Stimulated activated CD8-positive, alpha-beta memory T cell treated with anti-CD3 and anti-CD28 coated beads, Interleukin-2, amount 100 ng/mL, for 1 hour (primary cell): ENCODE data around the gene RTL1.

ENCODE experiments used
- DNase-seq, 2 donors: peaks; one replicate each; pipeline ENCODE4 v3.0.0-alpha.2; 2020; ENCODE audit warnings: low read depth in 2 of 2

The RTL1 gene

DNA sequence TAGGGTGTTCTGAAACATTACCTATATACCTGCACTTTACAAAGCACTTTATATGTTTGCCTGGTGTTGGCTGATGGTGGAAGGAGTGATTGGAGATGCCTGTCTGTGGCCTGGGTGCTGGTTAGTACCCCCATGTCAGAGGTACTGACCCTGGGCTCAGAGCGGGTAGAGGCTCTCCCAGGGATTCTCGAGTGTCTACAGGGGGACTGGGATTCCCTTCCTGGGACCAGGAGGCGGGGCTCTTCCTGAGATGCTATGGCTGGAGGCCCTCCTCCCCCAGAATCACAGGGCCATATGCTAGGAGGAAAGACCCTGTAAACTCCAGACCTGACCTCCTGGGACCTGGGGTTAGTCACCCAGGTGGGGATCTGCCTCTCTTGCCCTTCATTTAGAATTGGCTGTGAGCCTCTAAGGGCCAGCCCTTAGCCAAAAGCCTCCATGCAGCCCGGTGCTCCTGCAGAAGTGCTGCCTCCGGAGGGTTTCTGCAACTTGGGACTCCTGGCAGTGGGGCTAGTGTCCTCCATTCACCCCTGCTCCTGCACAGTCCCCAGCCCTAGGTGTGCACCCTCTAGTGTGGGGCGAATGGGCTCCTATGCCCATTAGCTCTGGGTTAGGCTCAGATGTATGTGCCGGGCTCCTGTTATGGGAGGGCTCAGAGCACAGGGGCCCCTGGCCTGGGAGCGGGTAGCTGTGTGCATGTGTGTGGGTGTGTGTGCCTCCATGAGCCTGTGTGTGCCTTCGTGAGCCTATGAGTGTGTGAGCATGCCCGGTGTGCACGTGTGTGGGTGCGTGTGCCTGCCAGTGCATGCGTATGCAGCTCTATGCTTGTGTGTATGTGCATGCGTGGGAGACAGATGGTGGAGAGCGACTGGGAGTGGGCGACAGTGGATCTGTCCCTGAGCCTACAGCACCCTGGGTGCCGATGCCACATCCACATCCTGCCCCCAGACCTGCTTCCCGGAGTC, 36.6 kb downstream of the RTL1 start:
- DNase-seq: no peak

DNA sequence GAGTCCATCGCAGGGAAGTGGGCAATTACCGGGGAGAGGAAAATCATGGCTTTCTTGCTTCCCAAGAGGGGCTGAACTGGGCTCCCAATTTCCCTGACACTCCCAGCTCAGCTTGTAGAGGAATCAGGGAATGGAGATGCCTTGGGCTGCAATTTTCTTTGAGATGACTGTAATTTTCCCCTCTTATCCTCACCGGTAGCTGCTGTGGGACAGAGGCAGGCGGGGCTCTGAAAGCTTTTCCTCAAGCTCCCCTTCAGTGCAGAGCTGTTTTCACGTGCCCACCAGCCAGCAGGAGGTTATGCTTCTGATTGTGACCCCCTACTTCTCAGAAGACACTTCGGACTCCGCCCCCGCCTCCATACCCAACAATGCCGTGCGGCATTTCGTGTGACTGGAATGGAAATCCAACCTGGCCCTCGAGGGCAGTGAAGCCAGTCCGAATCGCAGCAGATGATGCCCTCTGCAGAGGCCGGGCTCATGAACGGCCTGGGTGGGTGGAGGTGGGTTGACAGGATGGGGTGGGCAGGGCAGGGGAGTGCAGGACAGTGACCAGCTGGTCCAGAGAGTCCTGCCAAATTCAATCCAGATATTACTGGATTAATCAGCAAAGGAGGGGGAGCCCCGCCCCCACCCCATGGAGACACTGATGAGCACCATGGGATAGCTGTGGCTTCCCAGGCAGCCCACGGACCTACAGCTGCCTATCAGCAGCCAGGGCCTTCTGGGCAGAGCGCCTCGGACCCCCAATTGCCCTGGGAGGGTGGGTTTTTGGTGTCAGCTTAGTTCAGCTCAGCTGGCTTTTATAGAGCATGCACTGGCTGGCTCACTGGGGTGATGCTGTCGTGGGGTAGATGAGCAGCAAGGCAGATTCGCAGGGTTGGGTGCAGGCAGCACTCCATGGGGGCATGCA, 37.6 kb downstream of the RTL1 start:
- DNase-seq: no peak

DNA sequence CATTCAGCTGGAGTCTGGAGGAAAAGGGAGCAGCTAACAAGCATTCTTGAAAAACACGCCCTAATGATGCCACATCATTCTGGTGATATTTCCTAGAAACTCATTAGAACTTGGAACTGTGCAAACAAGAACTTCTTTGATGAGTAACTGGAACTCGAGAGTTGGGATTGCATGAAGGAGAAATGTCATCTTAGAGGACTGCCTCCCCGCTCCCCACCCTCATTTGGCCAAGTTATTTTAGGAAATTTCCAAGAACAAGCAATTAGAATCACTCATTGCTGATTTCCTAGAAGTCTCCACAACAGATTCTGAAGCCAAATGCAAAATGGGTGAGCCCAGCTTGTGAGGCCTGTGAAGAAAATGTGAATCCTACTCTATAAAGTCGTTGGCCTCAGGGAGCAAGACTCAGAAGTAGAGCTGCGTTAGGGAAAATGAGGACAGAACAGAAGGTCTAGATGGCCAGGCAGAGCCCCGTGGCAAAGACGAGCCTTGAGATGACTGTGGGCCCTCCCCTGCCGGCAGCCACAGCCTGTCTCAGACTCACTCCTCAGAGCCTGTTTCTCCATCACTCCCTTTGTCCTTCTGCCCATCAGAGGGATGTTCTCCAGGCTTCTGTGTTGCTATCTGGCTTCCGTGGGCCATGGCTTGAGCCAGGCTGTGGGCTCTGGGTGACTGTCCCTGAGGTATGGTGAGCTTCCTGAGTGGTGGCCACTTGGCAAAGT, 38.4 kb downstream of the RTL1 start:
- no peak for DNase-seq

DNA sequence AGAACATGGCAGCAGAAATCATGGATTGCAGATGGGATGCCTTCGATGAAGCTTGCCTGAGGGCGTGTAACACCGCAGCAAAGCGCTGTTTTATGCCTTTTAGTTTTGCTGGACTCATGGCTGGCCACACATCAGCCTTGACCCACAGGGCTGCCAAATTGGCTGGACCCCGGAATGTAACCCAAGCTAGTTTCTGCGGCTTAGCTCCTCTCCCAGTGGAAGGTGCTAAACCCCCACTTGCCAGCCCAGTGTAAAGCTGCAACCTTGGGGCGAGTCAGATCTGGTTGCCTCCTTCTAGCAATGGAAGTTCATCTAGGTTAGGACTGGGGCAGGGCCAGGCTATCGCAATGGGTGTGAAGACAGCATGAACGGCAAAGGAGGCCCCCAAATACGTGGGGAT, 39.3 kb downstream of the RTL1 start:
- DNase-seq: no peak

DNA sequence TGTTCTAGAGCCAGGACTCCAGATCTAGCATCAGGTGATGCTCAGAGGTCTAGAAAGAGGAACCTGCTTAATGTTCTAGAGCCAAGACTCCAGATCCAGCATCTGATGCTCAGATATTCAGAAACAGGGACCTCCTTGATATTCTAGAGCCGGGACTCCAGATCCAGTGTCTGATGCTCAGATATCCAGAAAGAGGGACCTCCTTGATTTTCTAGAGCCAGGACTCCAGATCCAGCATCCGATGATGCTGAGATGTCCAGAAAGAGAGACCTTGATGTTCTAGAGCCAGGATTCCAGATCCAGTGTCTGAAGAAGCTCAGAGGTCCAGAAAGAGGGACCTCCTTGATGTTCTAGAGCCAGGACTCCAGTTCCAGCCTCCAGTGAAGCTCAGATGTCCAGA, 40.7 kb downstream of the RTL1 start:
- no peak for DNase-seq

DNA sequence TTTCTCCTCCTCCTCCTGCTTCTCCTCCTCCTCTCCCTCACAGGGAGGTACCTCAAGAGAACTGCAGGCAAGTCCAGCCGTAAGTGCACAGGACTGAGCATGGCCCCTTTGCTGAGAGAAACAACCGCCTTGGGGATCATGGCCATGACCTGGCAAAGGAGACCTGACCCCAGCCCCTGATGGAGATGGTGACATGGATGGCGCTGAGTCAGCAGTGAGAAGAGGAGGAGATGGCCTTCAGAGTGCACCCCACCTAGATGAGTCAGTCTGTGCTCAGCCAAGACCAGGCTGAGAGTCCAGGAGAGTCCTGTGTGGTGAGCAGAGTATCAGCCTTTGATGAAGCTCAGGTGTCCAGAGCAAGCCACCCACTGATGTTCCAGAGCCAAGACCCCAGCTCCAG, 41.2 kb downstream of the RTL1 start:
- no peak for DNase-seq

DNA sequence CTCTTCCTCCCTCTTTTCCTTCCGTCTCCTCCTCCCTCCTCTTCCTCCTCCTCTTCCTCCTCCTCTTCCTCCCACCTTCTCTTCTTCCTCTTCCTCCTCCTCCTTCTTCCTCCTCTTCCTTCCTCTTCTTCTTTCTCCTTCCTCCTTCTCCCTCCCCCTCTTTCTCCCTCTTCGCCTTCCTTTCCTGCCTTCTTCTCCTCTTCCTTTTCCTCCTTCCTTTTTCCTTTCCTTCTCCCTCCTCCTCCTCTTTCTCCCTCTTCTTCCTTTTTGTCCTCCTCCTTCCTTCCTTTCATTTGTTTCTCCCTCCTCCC, 41.6 kb downstream of the RTL1 start:
- no peak for DNase-seq

DNA sequence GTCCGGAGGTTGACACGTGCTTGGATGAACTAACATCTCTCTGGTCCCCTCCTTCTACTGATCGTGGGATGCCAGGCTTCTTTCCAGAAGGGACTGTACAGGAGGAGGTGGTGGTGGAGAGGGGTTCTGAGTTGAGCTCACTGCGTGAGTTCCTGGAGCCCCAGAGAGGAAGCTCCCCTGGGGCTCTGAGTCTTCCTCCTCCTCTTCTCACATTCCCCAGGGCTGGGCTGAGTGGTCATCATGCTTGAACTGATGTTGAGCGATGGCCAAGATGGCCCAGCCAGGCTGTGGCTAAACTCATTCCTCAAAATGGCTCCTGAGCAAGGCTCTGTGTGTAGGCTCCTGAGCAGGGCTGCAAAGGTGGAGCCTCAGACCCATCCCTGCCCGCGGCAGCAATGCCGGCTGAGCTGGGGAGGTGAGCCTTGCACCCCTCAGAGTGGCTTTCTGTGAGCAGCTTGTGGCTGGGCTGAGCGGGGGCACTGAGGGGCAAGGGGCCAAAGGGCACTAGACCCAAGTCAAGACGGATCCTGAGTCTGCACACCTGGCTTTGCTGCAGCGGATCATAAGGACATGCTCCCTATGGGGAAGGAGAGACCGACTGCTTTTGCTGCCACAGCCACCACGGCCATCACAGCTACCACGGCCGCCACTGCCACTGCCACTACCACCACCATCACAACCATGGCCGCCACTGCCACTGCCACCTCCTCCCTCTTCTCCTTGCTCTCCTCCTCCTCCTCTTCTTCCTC, 42.2 kb downstream of the RTL1 start:
- no peak for DNase-seq

DNA sequence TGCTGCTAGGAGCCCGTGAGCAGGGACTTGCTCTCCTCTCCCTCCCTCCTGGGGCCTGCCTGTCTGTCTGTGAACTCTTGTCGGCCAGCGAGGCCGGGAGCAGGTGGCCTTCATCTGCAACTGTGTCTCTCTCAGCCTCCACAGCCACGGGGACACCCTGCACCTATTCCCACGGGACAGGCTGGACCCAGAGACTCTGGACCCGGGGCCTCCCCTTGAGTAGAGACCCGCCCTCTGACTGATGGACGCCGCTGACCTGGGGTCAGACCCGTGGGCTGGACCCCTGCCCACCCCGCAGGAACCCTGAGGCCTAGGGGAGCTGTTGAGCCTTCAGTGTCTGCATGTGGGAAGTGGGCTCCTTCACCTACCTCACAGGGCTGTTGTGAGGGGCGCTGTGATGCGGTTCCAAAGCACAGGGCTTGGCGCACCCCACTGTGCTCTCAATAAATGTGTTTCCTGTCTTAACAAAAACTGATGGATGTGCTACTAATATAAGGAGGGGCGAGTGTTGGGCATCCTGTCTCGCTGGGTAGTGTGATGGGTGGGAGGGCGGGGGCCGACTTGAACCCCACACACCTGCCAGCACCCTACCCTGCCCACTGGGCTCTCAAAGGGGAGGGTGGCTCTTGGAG, 42.9 kb downstream of the RTL1 start:
- DNase-seq: no peak

DNA sequence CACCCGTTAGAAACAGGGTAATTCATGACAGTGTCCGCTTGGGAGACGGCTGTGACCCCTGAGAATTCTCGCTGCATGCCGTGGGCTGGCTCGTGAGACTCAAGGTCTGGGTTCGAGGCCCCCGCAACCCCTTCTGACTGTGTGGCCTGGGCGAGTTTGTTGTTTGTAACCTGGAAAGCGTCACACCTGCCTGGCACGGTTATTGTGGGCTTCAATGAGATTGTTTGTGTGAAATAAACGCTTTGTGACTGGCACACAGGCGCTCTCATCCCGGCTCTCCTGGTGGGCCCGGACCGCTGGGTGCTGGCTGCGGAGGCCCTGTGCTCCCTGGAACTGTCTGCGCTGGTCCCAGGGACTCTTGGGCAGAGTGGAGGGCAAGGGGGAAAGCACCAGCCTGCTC, 43.7 kb downstream of the RTL1 start:
- DNase-seq: no peak

DNA sequence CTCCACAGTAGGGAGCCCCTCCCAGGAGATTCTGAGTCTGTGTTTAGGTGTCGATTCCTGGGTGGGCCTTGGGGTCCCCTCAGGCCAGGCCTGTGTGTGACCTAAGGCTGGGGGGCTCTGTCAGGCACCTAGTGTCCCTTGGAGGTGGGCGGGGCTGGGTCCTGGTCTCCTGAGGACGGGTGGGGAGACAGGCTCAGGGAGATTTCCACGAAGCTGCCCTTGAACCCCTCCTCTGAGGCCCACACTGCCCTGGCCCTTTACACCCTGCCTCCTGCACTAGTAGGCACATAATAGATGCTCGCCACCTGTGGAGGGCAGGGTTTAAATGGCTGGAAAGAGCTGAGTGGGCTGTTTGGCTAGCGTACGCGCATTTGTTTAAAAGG, 44.7 kb downstream of the RTL1 start:
- no peak for DNase-seq

DNA sequence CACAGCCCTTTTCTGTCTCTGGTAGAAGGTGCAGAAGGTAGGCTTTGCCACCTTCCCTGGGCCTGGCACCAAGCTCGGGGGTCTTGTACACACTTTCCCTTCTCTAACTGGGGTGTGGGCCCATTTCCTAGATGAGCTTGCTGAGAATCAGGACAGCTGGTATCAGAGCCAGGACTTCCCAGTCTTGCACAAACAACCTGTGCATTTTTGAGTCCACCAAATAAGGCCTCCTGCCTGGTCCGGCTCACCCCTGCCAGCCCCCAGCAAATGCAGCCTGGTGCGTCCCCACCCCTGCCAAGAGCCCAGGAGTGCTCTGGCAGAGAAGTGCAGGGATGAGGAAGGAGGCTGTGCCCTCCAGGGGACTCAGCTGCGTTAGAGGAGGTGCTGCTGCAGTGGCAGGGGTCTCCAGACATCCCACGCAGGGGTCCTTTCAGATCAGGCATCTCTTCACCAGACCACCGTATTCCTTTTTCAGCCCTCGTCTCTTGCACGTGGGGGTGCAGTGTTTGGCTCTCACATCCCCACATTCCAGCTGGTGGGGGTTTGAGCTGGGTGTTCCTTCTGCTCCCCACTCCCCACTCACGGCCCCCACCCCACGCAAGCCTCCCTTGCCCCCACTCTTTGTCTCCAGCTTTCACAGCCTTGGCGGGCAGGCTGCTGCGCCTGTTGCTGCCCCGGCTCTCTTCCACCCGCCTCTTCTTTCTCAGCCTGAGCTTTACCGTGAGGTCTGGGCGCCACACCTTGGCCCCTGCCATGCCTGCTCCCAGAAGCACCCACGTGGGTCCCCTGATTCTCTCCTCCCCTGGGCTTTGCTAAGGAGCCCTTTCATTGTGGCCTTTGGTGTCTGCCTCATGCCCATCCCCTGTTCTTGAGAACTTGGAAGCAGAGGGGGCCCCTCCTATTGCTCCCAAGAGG, 45.3 kb downstream of the RTL1 start:
- no peak for DNase-seq

DNA sequence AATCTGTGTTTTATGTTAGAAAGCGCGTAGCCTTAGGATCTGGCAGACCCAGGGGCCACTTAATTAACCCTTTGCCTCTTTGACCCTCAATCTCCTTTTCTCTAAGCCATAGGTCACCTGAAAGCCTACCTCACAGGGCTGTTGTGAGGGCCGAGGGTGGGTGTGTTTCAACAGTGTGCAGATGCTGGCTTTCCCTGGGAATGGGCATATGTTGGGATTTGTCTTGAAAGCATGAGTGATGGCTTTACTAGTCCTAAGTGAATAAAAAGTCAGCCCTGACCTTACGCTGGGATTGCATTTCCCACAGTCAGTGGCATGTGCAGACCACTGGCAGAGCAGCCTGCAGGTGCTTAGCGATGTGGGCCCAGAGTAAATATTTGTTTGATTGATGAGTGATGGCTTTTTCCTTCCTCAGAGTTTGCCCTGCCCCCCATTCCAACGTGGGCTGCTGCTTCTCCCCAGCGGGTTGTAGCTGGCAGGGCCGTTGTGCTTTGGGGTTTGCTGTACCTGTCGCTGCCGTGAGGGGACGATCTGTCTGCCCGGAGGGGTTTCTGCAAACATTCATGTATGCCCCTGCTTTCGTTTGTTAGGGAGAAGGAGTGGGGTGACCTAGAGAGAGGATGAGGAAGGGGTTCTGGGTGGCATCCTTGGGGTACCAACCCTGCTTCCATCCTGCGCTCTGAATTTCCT, 46.1 kb downstream of the RTL1 start:
- no peak for DNase-seq

DNA sequence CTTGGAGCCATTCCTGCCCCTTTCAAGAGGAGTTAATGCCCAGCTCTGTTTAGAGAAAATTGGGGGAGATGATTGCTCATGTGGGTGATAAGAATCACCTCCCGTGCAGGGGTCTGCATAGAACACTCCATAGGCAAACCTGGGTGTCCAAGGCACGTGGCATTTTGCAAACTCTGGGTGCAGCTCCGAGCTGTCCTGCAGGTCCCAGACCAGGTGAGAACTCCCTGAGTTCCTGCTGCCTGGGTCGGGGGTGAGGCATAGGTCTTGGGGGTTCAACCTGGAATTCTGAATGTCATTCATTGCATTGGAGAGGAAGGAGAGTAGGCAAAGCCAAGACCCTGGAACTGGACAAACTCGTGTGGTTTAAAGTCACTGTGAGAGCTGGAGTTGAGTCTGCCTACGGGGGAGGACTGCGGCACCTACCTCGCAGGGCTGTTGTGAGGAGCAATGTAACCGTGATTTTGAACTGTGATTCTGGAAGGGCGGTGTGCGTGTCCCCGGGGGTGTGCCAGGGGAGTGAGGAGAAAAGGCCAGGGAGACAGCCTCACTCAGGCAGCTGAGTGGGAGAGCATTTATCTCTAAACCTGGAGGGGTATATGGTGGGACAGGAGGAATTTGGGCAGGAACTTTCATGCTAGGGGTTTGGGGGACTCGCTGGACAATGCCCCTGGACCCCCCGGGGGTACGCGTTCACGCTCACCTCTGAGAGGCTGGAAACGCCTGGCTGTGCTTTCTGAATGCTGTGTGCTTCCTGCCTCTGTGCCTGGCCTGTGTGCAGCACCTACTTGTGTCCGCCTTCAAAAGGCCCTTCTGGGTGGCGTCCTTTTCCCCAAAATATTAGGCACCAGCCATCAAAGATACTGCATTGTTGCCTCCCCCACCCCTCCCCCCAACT, 47.2 kb downstream of the RTL1 start:
- DNase-seq: no peak

DNA sequence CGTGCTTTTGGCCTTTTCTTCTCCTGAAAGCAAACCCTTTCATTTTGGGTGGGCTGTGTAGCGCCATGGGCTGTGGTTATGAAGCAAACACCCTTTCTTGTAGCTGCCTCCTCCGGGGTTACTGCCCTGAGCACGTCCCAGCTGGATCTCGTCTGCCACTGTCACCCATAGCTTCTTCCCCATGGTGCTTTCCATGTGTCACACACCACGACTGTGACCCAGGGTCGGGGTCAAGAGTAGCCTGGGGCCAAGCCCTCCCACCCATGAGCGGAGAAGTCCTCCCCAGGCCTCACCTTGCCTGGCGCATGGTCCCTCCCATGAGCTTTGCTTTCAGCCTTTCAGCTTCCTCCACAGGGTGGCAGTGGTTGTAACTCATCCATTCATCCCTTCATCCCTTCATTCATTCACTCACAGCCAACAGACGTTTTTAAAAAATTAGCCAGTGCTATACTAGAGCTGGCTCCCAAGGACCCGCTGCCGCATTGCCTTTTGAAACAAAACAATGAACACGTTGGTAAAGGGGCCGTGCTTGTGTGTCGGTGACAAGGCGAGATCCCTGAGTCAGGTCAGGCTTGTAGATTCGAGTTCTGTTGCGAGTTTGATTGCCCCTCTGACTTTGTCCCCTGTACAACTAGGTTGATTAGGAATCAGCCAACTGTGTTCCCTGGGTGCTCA, 48.1 kb downstream of the RTL1 start:
- DNase-seq: no peak

DNA sequence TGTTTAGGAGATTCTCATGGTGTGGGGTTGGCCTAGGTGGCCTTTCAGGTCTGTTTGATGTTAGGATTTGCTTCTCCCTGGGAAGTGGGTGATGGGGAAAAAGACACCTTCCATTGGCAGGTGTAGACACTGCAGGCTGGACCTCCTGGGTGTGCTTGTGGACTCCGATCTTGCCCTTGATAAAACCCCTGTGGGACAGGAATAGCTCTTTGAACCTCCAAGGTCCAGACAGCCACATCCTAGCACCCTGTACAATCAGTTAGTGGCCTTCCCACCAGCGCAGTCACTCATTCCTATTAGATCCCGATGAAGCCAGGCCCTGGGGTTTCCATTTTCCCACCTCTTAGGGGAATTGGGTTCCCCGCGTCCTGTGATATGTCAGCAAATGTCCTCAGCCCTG, 49.1 kb downstream of the RTL1 start:
- no peak for DNase-seq

DNA sequence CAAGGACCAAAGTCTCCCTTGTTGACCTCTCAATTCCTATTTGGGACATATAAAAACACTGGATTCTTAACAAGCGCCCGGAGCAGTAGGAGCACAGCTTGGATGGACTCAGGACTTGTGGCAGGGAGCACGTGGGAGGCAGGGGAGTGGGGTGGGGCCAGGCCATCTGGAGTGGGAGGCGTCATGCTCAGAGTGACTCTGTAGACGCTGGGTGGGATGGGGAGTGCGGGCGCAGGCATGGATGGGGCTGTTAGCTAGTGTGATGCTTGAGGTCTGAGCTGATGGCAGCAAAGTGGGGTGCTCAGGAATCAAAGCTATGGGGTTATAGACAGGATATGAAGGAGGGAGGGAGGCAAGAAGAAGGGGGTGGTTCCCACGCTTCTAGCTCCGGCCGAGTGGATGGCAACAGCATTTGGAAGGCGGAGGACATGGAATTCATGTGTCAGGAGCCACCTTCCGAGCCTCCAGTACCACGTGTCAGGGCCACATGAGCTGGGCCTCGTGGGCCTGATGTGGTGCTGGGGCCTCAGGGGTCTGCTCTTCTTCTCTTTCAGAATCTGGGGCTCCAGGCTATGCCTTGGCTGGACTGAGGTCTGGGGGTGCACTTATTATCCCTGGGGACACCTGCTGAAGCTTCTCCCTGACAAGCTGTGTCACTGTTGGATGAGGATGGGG, 51.4 kb downstream of the RTL1 start:
- no peak for DNase-seq
